ENCODE data around the gene SIGLEC14.

The SIGLEC14 gene

GRCh38 chr19:51594774-51595109, 51.9 kb downstream of the SIGLEC14 start:
- Histone ChIP-seq H3K79me2 (ENCODE audit: insufficient read depth, low read length) (no peaks in the 10 kb centered on the region), H3K4me1 (ENCODE audit: insufficient read depth, low read length, severe bottlenecking) (peaks cover 16% of the 10 kb centered on the region), H3K4me2 (ENCODE audit: low read length) (peak overlapping the region; percentile 75), H4K20me1 (ENCODE audit: insufficient read depth, low read length) (no peaks in the 10 kb centered on the region), H3K27me3 (ENCODE audit: insufficient read depth, low read length) (no peaks in the 10 kb centered on the region; the same call in 1 of the 2 replicates), H3K27ac (ENCODE audit: low read depth, low read length, poor library complexity, severe bottlenecking) (no peak overlapping the region), H3K9me3 (ENCODE audit: low read length) (no peaks in the 10 kb centered on the region), H2AFZ (ENCODE audit: low read length) (0 out of 2 replicates have a peak overlapping the region, but pooled peaks have one; percentile 76), H3K9me2 (ENCODE audit: low read depth, low read length) (no peaks in the 10 kb centered on the region), H3K9ac (ENCODE audit: low read length) (peak overlapping the region; percentile 74), H3K4me3 (ENCODE audit: low read depth, low read length, poor library complexity, severe bottlenecking) (peak overlapping the region; percentile 73), H3K36me3 (ENCODE audit: insufficient read depth, low read length) (no peaks in the 10 kb centered on the region; the same call in 1 of the 2 replicates), H3F3A (ENCODE audit: insufficient read depth, low read length) (no peaks in the 10 kb centered on the region)
- TF ChIP-seq CTCF (IDR thresholded peaks at IDR 0.05; ENCODE audit: low read length) (no peak), EZH2 (IDR thresholded peaks at IDR 0.05; ENCODE audit: borderline replicate concordance, low read length) (no peak)

DNA sequence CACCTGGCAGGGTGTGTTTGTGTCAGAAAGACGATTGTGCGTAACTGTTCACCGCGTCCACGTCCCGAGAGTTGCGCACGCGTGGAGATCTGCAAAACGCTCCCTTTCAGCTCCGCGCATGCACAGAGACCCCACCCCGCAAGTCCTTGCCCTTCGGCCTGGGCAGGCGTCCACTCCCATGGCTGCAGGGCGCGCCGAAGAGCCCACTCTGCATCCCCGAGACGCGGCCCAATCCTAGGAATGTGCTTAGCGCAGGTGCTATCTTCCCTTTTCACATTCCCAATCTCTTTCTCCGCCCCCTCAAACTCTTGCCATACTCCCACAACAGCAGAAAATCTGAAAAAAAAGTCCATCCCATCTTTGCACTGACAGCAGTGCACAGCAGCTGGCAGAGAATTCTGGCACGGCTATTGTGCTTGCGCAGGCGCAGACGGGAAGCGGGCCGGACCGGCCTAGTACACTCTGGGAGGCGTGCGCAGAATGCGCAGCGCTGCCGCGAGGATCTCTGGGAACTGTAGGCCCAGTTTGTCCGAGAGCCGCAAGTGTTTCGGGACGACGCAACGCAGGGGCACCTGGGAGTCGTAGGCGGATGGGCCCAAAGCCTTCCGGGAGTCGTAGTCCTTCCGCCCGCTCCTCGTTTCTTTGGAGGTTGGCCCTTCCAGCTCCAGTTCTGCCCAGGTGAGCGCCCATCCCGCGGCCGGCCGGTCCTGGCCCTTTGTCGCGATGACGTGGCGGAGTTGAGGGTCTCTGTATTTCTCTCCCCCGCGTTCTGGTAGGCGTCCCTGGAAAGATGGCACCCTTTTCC, 52.5 kb downstream of the SIGLEC14 start:
- Histone ChIP-seq H3K27ac (ENCODE audit: low read depth, low read length, poor library complexity, severe bottlenecking) (no peak overlapping the region), H3K4me3 (ENCODE audit: low read depth, low read length, poor library complexity, severe bottlenecking) (peak overlapping the region; percentile 73), H3K4me1 (ENCODE audit: insufficient read depth, low read length, severe bottlenecking) (peaks cover 16% of the 10 kb centered on the region)

DNA sequence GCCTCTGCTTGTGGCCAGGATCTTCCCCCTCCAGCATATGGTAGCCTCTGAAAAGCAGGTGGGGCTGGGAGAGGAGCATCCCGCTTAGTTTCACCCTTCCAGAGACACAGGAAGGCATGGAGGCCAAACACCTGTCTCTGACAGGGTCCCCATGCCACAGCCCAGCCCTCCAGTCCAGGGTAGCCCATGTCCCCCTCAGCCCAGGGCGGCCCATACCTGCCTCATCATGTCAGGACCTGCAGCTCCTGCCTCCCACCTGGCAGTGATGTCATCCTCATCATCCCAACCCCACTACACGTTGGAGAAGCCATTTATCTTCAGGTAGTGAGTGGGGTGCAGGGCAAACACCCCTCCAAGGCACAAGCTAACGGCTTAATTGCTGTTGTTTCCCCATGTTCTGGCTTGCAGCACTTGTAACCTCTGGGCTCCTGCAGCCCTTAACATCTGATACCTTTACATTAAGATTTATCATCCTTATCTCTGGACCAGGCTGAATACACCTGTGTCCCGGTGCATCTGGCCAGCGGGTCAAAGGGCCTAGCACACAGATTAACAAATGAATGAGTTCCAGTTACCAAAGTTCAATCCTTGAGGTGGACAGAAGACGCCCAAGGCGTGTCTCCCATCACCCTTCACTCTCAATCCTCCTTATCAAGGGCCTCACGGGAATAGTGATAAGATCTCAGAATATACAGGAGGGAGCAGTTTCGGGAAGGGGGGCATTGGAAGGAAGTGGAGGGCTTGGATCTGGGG, 53.3 kb downstream of the SIGLEC14 start:
- H3K27me3 ChIP-seq (ENCODE audit: insufficient read depth, low read length): no peaks in the 10 kb centered on the region
- H3K9ac ChIP-seq (ENCODE audit: low read length): peak overlapping the region; percentile 68
- H3K27ac ChIP-seq (ENCODE audit: low read depth, low read length, poor library complexity, severe bottlenecking): no peak overlapping the region
- peaks cover 16% of the 10 kb centered on the region for H3K4me1 ChIP-seq (ENCODE audit: insufficient read depth, low read length, severe bottlenecking)
- H3K9me3 ChIP-seq (ENCODE audit: low read length): peaks cover 3% of the 10 kb centered on the region
- no peaks in the 10 kb centered on the region for H3F3A ChIP-seq (ENCODE audit: insufficient read depth, low read length)
- H3K4me3 ChIP-seq (ENCODE audit: low read depth, low read length, poor library complexity, severe bottlenecking): peak overlapping the region; percentile 73
- peak overlapping the region; percentile 75 for H3K4me2 ChIP-seq (ENCODE audit: low read length)
- no peaks in the 10 kb centered on the region for H3K79me2 ChIP-seq (ENCODE audit: insufficient read depth, low read length)
- H3K36me3 ChIP-seq (ENCODE audit: insufficient read depth, low read length): no peaks in the 10 kb centered on the region; the same call in 1 of the 2 replicates
- no peaks in the 10 kb centered on the region for H4K20me1 ChIP-seq (ENCODE audit: insufficient read depth, low read length)
- H3K9me2 ChIP-seq (ENCODE audit: low read depth, low read length): no peaks in the 10 kb centered on the region
- H2AFZ ChIP-seq (ENCODE audit: low read length): no peak overlapping the region
- TF ChIP-seq EZH2 (IDR thresholded peaks at IDR 0.05; ENCODE audit: borderline replicate concordance, low read length) (no peak), CTCF (IDR thresholded peaks at IDR 0.05; ENCODE audit: low read length) (no peak)

More for the DNA sequence above, 52.5 kb downstream of the SIGLEC14 start:
- Histone ChIP-seq H3K9me3 (ENCODE audit: low read length) (no peaks in the 10 kb centered on the region), H3F3A (ENCODE audit: insufficient read depth, low read length) (no peaks in the 10 kb centered on the region), H4K20me1 (ENCODE audit: insufficient read depth, low read length) (no peaks in the 10 kb centered on the region), H3K9me2 (ENCODE audit: low read depth, low read length) (no peaks in the 10 kb centered on the region), H3K79me2 (ENCODE audit: insufficient read depth, low read length) (no peaks in the 10 kb centered on the region), H3K9ac (ENCODE audit: low read length) (peak overlapping the region; percentile 74), H3K4me2 (ENCODE audit: low read length) (peak overlapping the region; percentile 75), H3K27me3 (ENCODE audit: insufficient read depth, low read length) (no peaks in the 10 kb centered on the region; the same call in 1 of the 2 replicates), H3K36me3 (ENCODE audit: insufficient read depth, low read length) (no peaks in the 10 kb centered on the region; the same call in 1 of the 2 replicates), H2AFZ (ENCODE audit: low read length) (0 out of 2 replicates have a peak overlapping the region, but pooled peaks have one; percentile 76)
- TF ChIP-seq CTCF (IDR thresholded peaks at IDR 0.05; ENCODE audit: low read length) (no peak), EZH2 (IDR thresholded peaks at IDR 0.05; ENCODE audit: borderline replicate concordance, low read length) (no peak)
